Hepatocyte (in vitro differentiated cells): ENCODE data around the gene PCDHGA7.

Experiments used
- EZH2 ChIP-seq: fragments of 200-600 bp; sonication (generic); IDR thresholded peaks from 2 replicates; pipeline ENCODE4 v1.6.1; 2016; ENCODE audit warnings: antibody characterized with exemption, mild to moderate bottlenecking, borderline replicate concordance
- EZH2phosphoT487 ChIP-seq: fragments of 200-600 bp; sonication (generic); IDR thresholded peaks from one replicate; pipeline ENCODE4 v1.6.1; 2018; ENCODE audit warnings: antibody characterized with exemption, mild to moderate bottlenecking, low read depth, moderate library complexity; ENCODE audit not compliant: unreplicated experiment, severe bottlenecking
- TF ChIP-seq, protein P1 (sequence below): fragments of 200-600 bp; sonication (generic); IDR thresholded peaks from 2 replicates; pipeline ENCODE4 v1.5.1; 2016; ENCODE audit warnings: antibody characterized with exemption, mild to moderate bottlenecking; ENCODE audit not compliant: poor library complexity

GRCh38 chr5:141383345-141383744 is 803 bp downstream of the PCDHGA7 start:
- TF ChIP-seq, protein P1, sequence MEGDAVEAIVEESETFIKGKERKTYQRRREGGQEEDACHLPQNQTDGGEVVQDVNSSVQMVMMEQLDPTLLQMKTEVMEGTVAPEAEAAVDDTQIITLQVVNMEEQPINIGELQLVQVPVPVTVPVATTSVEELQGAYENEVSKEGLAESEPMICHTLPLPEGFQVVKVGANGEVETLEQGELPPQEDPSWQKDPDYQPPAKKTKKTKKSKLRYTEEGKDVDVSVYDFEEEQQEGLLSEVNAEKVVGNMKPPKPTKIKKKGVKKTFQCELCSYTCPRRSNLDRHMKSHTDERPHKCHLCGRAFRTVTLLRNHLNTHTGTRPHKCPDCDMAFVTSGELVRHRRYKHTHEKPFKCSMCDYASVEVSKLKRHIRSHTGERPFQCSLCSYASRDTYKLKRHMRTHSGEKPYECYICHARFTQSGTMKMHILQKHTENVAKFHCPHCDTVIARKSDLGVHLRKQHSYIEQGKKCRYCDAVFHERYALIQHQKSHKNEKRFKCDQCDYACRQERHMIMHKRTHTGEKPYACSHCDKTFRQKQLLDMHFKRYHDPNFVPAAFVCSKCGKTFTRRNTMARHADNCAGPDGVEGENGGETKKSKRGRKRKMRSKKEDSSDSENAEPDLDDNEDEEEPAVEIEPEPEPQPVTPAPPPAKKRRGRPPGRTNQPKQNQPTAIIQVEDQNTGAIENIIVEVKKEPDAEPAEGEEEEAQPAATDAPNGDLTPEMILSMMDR, result no peak
- TF ChIP-seq EZH2phosphoT487 (no peak), EZH2 (no peak)
